Hematopoietic multipotent progenitor cell treated with erythropoietin and hydrocortisone succinate and interleukin-3 and kit ligand, for 15 days (in vitro differentiated cells): Measurements from ENCODE around the gene CYFIP1.

Experiments used
- DNase-seq: peaks from one replicate; pipeline ENCODE4 v3.0.0-alpha.2; 2015; ENCODE audit warnings: low spot score

Gene CYFIP1

DNA sequence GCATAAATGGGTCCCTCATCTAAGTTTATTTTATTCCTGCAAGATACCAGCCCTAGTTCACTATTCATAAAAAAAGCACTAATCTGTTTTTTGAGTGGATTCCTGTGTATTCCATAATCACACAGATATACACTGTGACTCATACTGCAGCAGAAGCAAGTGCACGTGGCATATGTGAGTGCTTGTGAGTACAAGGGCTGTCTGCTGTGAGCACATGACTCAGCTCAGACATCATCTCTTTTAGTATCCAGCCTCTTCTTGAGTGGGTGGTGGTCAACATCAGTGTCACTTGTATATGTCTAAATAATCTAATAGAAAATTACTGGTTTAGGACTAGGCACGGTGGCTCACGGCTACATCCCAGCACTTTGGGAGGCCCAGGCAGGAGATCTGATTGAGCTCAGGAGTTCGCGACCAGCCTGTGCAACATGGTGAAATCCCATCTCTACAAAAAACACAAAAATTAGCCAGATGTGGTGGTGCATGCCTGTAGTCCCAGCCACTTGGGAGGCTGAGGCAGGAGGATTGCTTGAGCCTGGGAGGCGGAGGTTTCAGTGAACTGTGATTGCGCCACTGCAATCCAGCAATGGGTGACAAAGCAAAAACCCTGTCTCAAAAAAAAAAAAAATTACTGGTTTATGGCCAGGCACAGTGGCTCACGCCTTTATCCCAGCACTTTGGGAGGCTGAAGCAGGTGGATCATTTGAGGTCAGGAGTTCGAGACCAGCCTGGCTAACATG is 91.9 kb downstream of the CYFIP1 start:
- DNase-seq: no peak

DNA sequence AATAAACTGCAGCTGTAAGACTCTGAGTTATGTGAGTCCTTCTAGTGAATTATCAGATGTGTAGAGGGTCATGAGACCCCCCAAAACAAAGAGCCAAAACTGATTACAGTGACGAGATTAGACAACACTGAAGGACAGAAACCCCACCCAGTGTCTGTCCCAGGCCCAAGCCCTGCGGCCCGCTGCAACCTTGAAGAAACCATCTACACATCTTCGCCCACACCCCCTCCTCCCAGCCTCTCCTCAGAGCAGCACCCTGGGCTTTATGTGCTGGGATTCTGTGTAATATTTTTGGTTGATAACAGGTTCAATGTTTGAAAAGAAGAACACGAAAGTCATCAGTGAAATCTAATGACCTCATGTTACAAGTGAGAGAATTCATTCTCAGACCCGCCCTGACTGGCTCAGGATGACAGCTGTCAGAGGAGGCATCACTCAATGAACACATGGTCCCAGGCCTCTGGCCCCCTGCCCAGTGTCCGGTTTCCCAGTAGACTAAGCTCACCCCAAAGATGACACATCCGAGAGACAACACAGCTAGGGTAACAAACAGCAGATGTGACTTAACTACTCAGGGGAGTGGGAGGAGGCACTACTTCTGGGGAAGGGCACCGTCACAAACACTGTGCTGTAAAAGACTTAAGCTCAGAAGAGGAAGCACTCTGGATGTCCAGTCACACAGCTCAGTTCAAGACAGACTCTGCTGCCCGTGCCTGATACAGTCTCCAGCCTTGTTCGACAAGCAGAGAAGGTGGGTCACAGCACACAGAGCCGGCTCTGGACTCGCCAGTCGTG is 92.8 kb downstream of the CYFIP1 start:
- DNase-seq: no peak

DNA sequence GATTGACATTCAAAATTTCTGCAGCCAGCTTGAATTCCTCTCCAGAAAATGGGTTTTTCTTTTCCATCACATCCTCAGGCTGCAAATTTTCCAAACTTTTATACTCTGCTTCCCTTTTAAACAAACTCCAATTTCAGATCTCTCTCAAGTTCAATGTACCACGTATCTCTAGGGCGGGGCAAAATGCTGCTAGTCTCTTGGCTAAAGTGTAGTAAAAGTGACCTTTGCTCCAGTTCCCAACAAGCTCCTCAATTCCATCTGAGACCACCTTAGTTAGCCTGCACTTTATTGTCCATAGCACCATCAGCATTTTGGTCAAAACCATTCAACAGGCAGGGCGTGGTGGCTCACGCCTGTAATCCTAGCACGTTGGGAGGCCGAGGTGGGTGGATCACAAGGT is 95.0 kb downstream of the CYFIP1 start:
- no peak for DNase-seq

DNA sequence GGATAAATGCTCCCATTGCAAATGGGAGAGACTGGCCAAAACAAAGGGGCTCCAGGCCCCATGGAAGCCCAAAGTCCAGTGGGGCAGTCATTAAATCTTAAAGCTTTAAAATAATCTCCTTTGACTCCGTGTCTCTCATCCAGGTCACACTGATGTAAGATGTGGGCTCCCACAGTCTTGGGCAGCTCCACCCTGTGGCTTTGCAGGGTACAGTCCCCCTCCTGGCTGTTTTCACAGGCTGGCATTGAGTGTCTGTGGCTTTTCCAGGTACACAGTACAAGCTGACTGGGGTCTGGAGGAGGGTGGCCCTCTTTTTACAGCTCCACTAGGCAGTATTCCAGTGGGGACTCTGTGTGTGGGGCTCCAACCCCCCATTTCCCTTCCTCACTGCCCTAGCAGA is 95.8 kb downstream of the CYFIP1 start:
- DNase-seq: no peak

DNA sequence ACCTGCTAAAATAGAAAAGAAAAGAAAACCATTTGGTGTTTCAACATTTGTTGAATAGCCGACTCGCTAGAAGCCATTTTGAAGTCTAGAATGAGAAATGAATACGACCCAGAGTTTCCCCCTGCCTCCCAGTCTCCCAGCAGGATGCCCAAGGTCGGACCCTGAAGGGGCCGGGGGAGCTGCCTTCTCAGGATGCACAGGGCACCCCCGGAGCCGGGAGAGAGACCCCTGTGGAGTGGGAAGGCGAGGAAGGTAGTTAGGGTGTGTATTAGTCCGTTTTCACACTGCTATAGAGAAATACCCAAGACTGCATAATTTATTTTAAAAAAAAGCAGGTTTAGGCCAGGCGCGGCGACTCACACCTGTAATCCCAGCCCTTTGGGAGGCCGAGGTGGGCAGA is 97.0 kb downstream of the CYFIP1 start:
- no peak for DNase-seq

DNA sequence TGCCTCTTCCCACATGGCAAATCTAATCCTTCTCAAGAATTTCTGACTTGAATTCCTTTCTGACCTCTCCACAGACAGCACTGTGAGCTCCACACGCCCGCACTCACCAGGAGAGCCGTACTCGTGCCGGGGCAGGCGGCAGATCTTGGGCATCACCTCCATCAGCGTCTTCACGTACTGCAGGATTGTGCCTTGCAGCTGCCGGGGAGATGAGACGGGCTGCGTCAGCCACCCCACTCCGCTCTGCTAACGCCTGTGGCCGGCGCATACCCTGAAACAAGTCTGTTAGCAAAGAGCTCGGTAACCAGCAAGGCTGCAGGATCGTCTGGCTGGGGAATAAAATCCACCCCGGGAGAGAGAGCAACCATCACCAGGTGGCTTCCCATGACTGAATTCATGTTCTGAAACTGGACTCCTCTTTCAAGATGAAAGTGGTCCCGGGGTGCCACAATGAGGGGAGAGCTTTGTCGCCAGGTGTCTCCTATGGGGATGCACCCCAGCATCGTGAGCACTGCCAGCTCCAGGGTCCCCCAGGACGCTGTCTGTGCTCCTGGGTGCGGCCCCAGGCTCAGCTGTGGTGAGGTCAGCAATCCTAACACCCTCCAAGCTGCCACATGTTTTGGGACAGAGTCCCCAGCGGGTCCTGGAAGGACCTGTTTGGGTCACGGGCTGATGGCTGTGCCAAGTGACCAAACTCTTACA is 98.3 kb downstream of the CYFIP1 start:
- DNase-seq: no peak

DNA sequence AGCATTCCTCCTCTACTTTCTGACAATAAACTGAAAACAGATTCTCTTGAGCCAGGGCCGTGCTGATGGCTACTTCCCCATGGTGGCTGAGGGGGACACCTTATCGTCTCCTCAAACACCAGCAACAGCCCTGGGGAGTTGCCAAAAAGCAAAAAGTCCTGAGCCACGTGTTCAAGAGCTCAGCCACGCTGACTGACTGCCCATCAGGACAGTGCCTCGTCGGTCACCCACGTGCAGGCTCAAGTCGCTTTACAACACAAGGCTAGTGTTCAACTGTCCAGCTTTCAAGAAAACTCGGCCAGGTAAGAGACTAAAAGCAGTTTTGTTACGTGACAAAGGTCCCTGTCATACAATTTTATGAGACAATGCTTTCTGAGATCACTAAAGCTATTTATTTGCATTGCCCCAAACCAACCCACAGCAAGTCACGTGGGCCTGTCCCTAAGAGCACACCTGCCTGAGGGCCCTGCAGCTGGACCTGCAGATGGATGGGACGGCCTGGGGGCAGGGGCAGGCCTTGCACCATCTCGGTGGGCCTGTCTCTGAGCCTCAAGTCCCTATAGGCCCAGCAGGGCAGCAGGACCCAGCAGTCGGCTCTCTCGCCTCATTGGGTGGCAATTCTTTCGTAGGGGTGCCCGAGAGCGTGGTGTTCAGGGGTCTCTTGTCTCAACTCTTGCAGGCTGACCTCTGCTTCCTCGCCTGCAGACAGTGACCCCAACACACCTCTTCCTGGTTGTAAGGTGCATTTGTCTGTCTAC is 99.0 kb downstream of the CYFIP1 start:
- DNase-seq: no peak

DNA sequence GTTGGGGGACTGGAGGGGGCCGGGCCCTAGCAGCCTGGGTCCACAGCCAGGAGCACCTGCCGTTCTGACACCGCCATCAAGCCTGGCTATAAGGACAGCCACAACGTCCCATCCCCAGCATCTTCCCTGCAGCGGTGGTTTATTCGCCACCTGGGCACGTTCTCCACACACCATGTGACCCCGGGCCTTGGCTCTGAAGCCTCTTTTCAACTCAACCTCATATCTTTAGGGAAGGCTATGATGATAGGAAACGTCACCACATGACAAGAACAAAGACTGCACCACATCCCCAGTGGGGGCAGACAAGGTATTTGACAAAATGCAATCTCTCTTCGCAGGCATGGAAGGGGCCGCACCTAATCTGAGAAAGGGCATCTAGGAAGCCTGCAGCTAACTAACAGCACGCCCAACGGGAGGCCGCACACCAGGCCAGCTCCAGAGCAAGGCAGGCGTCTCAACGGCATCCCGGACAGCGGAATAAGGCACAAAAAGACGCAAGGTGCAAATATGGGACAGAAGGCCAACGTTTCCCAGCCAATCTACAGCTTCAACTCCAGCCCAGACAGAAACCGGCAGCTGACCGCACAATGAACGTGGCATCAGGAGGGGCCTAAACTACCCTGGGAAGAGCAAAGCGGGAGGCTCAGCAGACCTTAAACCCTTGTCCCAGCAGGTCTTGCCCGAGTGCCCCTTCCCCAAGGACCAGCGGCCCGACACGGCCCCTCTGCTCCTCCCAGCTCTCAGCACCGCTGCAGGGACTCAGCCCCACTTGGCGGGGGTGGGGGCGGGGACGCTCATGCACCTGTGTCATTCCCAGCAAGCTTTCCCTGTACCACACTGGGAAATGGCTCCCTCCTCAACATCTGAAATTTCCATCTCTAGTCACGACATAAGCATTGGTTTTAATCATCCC is 99.8 kb downstream of the CYFIP1 start:
- no peak for DNase-seq

DNA sequence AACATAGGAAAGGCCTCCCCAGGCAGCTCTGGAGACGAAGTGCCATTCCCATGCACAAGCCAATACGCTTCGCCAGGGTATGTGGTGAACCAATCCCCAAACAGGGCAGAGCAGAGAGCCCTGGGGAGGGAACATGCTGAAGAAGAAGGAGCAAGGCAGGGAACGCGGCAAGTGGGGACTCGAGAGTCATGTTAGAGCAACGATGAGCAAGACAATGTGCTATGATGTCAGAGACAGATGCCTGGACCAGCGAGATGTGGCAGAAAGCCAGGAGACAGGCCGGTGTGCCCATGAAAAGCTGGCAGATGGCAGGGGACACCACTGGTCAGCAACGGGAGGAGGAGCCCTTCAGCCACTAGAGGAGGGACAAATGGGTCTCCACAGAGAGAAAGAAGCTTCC is 102.1 kb downstream of the CYFIP1 start:
- DNase-seq: no peak

DNA sequence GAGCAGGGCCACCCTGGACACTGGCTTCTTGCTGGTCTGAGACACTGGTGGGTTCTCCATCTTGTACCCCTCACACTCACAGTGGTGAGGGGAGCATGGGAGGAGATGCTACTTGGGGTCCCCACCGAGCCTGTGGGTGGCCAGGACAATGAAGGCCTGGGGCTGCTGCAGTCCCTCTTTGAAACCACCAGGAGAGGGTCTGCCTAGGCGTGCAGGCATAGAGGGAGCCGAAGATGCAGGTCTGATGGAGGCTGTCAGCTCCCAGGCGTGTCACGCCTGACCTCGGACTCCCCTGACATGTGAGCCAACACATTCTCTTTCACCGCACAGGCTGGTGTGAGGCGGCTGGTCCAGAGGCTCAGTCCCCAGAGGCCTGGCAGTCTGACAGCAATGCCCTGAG is 102.6 kb downstream of the CYFIP1 start:
- no peak for DNase-seq

DNA sequence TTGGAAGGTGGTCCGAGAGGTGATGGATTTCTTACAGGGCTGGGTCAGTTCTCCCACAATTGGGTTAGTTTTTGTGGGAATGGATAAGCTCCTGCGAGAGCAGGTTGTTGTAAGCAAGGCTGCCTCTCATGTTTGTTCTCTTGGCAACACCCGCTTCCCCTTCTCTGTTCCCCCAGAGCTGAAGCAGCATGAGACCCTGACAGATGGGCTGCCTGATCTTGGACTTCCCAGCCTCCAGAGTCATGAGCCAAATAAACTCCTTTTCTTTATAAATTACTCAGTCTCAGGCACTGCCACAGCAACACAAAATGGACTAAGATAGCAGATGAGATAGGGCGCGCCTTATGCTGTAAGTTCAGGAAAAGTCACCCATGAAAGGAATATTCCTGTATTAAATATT is 103.1 kb downstream of the CYFIP1 start:
- no peak for DNase-seq

DNA sequence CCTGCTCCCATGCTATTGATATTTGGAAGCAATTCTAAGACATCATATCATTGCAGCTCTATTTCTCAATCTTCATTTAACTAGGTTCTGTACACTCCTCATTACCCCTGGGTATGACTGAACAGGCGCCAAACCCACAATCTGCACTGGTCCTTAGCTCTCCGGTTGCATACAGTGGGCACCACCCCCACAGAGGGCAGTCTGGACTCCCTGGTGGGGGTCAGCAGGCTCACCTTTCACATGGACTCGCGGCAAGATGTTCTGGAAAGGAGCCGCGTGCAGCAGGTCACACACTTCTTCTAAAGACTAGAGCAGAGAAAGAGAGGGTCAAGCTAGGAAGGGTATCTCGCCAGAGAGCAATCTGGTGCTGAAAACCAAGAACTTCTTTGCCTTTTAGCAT is 105.2 kb downstream of the CYFIP1 start:
- no peak for DNase-seq

DNA sequence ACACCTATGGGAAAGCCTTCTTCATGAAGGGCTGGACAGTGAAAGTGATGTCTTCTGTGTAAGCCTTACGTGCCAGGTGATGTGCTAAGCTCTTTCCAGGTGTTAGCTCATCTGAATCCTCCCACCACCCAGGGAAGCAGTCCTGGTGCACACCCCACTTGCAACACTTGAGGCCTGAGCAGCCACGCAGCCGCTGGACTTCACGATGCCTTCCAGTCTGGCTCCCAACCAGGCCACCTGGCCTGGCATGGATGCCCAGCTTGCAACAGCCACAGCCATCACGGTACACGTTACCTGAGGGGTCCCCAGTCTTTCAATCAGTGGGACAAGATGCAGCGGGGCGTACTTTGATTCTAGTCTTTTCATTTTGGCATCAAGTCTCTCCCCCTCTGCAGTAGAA is 105.9 kb downstream of the CYFIP1 start:
- no peak for DNase-seq

DNA sequence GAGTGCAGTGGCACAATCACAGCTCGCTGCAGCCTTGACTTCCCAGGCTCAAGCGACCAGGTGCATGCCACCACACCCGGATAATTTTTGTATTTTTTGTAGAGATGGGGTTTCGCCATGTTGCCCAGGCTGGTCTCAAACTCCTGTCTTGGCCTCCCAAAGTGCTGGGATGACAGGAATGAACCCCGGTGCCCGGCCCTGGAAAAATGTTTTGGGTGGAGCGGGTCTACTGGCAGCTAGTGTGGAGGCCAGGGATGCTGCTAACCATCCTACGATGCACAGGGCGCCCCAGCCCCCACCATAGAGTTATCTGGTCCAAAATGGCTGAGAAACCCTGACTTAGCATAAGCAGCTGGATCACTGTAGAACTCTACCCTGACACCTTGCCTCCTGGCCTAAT is 106.3 kb downstream of the CYFIP1 start:
- no peak for DNase-seq

DNA sequence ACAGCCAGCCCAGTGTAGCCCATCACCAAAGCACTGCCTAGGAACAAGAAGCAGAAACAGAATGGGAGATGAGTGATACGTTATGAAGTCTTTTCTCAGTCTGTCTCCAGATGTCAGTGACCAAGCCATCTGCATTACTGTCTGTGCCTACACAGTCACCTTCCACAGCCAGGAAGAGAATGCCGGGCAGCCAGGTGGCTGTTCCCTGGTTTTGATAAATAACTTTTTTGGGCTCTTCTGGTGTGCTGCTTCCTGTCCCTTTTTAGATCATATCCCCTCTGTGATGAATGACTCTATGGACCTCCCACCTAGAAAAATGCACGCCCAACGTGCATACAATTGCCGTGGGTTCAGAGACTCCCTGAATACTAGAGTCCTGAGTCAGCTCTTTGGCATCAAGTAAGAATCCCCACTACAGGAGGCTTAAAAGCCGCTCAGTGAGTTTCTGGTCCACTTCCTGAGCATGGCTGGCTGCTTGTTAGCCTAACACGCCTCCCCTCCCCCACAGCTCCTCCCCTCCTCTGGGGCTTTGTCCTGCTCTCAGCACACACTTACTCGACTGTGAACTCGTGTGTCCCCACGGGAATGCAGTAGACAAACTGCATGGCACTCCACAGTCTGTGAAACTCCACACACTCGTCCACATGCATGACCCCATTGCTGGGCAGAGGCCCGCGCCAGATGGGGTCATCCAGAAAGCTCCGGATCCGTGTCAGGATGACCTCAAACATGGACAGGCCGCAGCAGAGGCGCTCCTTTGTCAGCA is 107.0 kb downstream of the CYFIP1 start:
- no peak for DNase-seq

DNA sequence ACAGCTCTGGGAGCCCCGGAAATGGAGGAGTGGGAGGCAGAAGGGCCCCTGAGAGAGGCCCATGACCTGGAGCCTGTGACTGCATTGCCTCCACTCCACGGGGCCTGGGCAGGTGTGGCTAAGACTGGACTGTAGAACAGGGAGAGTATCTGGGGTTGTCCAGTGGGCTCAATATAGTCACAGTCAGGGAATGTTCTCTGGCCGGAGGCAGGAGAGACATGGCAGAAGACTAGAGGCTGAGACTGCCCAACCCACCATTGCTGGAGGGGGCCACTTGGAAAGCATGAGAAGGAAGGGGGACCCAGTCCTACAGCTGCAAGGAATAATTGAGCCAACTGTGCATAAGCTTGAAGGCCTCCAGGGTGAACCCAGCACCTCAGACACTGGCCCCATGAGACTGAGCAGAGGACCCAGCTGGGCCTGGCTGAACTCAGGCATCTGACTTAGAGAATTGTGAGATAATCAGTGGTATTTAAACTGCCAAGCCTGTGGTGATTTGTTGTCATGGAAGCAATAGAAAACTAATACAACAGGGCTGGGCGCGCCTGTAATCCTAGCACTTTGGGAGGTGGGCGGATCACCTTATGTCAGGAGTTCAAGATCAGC is 108.6 kb downstream of the CYFIP1 start:
- no peak for DNase-seq

DNA sequence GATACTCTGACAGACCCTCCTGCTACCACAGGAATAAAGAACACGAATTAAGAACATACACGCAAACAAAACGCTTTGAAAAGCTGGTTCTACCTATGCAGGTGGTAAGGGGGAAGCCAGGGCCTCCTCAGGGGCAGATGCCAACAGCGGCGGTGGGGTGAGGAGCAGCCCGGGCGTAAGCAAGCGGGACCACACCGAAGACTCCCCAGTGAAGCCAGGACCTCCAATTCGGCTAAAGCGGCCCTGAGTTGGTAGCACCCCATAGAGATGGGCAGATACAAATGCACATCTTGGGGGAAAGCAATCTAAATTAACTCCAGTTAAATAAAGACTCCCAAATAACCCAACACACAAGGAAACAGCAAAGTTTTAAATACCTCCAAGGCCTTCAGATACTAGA is 109.3 kb downstream of the CYFIP1 start:
- no peak for DNase-seq

DNA sequence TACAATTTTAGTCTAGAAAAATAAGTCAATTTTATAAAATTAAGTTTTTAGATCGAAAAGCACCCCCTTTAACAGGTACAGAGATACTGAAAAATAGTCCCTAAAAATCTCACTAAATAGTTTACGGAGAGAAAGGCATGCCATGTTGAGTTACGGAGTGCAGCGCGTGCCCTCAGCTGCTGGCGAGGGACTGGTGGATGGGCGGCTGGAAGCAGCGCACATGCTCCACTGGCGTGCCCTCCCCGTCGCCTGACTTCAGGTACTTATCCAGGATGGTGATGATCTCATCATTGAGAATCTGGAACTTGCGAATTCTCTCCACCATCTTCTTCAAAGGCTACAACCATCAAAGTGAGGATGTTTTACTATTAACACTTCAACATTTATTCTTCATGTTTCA is 110.3 kb downstream of the CYFIP1 start:
- no peak for DNase-seq

DNA sequence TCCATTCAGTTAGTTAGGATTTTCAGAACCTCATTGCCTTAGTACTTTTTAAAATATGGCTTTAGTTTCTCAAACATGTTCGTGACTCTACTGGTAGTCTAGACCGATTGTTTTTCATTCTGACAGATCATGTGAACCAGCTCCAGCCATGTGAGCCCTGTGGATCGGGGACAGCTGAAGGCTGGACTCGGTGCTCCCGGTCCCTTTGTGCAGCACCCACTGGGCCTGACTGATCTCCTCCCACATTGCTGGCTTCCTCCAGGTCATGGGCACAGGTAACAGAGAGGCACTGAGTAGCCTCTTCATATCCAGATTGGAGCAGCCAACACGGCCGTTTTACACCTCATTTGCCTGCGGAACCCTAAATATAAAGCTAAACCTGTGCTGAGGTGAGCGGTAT is 111.2 kb downstream of the CYFIP1 start:
- DNase-seq: no peak

DNA sequence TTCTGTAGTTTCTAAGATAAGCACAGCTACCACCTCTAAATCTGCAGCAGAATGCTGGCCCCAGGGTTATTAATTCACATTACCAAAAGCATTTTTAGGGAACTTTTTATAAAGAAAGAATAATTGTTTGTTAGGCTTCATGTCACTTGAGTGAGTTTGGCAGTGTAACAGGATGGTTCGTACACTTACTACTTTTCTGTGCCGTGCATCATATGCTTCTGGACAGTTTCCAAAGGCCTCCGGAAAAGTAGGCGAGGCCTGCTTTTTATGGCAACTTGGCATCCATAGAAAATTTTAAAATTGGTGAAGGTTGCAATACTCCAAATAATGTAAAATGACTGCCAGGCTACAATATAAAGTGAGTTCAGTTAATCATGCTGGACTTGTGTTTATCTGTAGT is 111.7 kb downstream of the CYFIP1 start:
- DNase-seq: no peak
